ENCODE measurements around the gene SLC35D1. TPM values are rescaled to one million over a fixed set of nuclear protein-coding genes. Genes with fewer than 3 reads are reported as not detected.

The SLC35D1 gene
- total RNA-seq, 1 donor from 2014 or later = 3.9 TPM

GRCh38 chr1:67018574-67018973 is 35.4 kb downstream of the SLC35D1 start:
- peaks cover 28% of the 10 kb centered on the region for H3K4me1 ChIP-seq
- no peak for TF ChIP-seq EZH2phosphoT487 (IDR thresholded peaks at IDR 0.05)
- no peak for TF ChIP-seq EZH2 (IDR thresholded peaks at IDR 0.05)
- peak; percentile 76 for DNase-seq (ENCODE audit: low spot score)
- Mint-ChIP-seq H3K27me3 (ENCODE audit: insufficient read depth, low read depth) (peaks cover 2% of the 10 kb centered on the region), H3K4me1 (no peaks in the 10 kb centered on the region), H3K4me3 (no peak overlapping the region), H3K9me3 (no peaks in the 10 kb centered on the region), H3K36me3 (peaks cover 28% of the 10 kb centered on the region), H3K27ac (no peak overlapping the region)
- H3K4me2 ChIP-seq = peak overlapping the region; percentile 36
- peak overlapping the region; percentile 38 for H2AFZ ChIP-seq (replicated peaks)
- no peak overlapping the region for H3K9ac ChIP-seq
- no peak overlapping the region for H3K4me3 ChIP-seq
- no peaks in the 10 kb centered on the region for H4K20me1 ChIP-seq (ENCODE audit: low read depth)
- H3K9me3 ChIP-seq (ENCODE audit: low read depth) = no peaks in the 10 kb centered on the region
- H3F3A ChIP-seq (ENCODE audit: low read depth) = peaks cover 17% of the 10 kb centered on the region
- no peaks in the 10 kb centered on the region for H3K36me3 ChIP-seq
- H3K79me2 ChIP-seq (ENCODE audit: low read depth) = no peaks in the 10 kb centered on the region
- H3K27ac ChIP-seq = peak overlapping the region; percentile 93
- no peaks in the 10 kb centered on the region for H3K27me3 ChIP-seq

- no peaks in the 10 kb centered on the region for H3K9me3 Mint-ChIP-seq
- no peak for TF ChIP-seq EZH2 (IDR thresholded peaks at IDR 0.05)
- no peak for TF ChIP-seq EZH2phosphoT487 (IDR thresholded peaks at IDR 0.05)
- TF ChIP-seq CTCF (IDR thresholded peaks at IDR 0.05) = no peak
These were observed 40.4 kb downstream of the SLC35D1 start for GRCh38 chr1:67013573-67013972.

GRCh38 chr1:67009792-67010191 is 44.2 kb downstream of the SLC35D1 start:
- Histone ChIP-seq H3K9me3 (ENCODE audit: low read depth) (no peaks in the 10 kb centered on the region), H3K9ac (no peak overlapping the region), H3F3A (ENCODE audit: low read depth) (no peaks in the 10 kb centered on the region), H3K27me3 (no peaks in the 10 kb centered on the region), H2AFZ (replicated peaks) (no peak overlapping the region), H3K4me3 (no peak overlapping the region), H3K4me2 (no peak overlapping the region), H3K36me3 (no peaks in the 10 kb centered on the region), H3K27ac (no peak overlapping the region), H3K79me2 (ENCODE audit: low read depth) (no peaks in the 10 kb centered on the region), H3K4me1 (no peaks in the 10 kb centered on the region), H4K20me1 (ENCODE audit: low read depth) (no peaks in the 10 kb centered on the region)
- Mint-ChIP-seq H3K27ac (no peak overlapping the region), H3K4me3 (no peak overlapping the region), H3K27me3 (ENCODE audit: insufficient read depth, low read depth) (no peaks in the 10 kb centered on the region), H3K4me1 (no peaks in the 10 kb centered on the region), H3K9me3 (no peaks in the 10 kb centered on the region), H3K36me3 (peaks cover 40% of the 10 kb centered on the region)
- TF ChIP-seq EZH2 (IDR thresholded peaks at IDR 0.05) (no peak), EZH2phosphoT487 (IDR thresholded peaks at IDR 0.05) (no peak)
- DNase-seq (ENCODE audit: low spot score) = no peak

More at GRCh38 chr1:67013573-67013972, 40.4 kb downstream of the SLC35D1 start:
- no peak overlapping the region for H3K4me3 Mint-ChIP-seq
- Histone ChIP-seq H3K27ac (no peak overlapping the region), H3K36me3 (no peaks in the 10 kb centered on the region), H3K4me2 (no peak overlapping the region), H2AFZ (replicated peaks) (no peak overlapping the region), H3K4me3 (no peak overlapping the region), H3K79me2 (ENCODE audit: low read depth) (no peaks in the 10 kb centered on the region), H3K27me3 (no peaks in the 10 kb centered on the region), H4K20me1 (ENCODE audit: low read depth) (no peaks in the 10 kb centered on the region), H3F3A (ENCODE audit: low read depth) (peaks cover 13% of the 10 kb centered on the region), H3K9me3 (ENCODE audit: low read depth) (no peaks in the 10 kb centered on the region), H3K9ac (no peak overlapping the region), H3K4me1 (peaks cover 10% of the 10 kb centered on the region)
- no peak overlapping the region for H3K27ac Mint-ChIP-seq
- no peak for DNase-seq (ENCODE audit: low spot score)
- no peaks in the 10 kb centered on the region for H3K4me1 Mint-ChIP-seq
- no peaks in the 10 kb centered on the region for H3K27me3 Mint-ChIP-seq (ENCODE audit: insufficient read depth, low read depth)
- peaks cover 35% of the 10 kb centered on the region for H3K36me3 Mint-ChIP-seq

GRCh38 chr1:67005068-67005467 is 48.9 kb downstream of the SLC35D1 start:
- H3K9me3 Mint-ChIP-seq = no peaks in the 10 kb centered on the region
- H3K27me3 Mint-ChIP-seq (ENCODE audit: insufficient read depth, low read depth) = no peaks in the 10 kb centered on the region
- H2AFZ ChIP-seq (replicated peaks) = no peak overlapping the region
- no peaks in the 10 kb centered on the region for H3K79me2 ChIP-seq (ENCODE audit: low read depth)
- peaks cover 3% of the 10 kb centered on the region for H3K4me1 Mint-ChIP-seq
- H3K36me3 Mint-ChIP-seq = peaks cover 39% of the 10 kb centered on the region
- no peak overlapping the region for H3K4me3 ChIP-seq
- no peaks in the 10 kb centered on the region for H3K4me1 ChIP-seq
- H3K36me3 ChIP-seq = no peaks in the 10 kb centered on the region
- H3K9ac ChIP-seq = no peak overlapping the region
- H3K4me2 ChIP-seq = no peak overlapping the region
- H3K27me3 ChIP-seq = no peaks in the 10 kb centered on the region
- H4K20me1 ChIP-seq (ENCODE audit: low read depth) = no peaks in the 10 kb centered on the region
- no peaks in the 10 kb centered on the region for H3K9me3 ChIP-seq (ENCODE audit: low read depth)
- no peak overlapping the region for H3K27ac Mint-ChIP-seq
- H3K4me3 Mint-ChIP-seq = no peak overlapping the region
- DNase-seq (ENCODE audit: low spot score) = no peak
- TF ChIP-seq CTCF (IDR thresholded peaks at IDR 0.05) = no peak
- TF ChIP-seq EZH2 (IDR thresholded peaks at IDR 0.05) = no peak
- TF ChIP-seq EZH2phosphoT487 (IDR thresholded peaks at IDR 0.05) = no peak
- H3F3A ChIP-seq (ENCODE audit: low read depth) = no peaks in the 10 kb centered on the region
- H3K27ac ChIP-seq = no peak overlapping the region

All from neural progenitor cell (in vitro differentiated cells).